GM23338 (cell line): Measurements from ENCODE around the gene NLK. TPM values are rescaled to one million over a fixed set of nuclear protein-coding genes. Genes with fewer than 3 reads are reported as not detected.

ENCODE experiments used
- ATAC-seq: fragments of 200-7000 bp; cut with Tn5 transposase; 3 replicates; pipeline ENCODE4 v1.9.1; 2020
- DNase-seq: peaks from one replicate; pipeline ENCODE4 v3.0.0-alpha.2; 2015; ENCODE audit warnings: low spot score
- H2AFZ ChIP-seq: fragments of 200-600 bp; sonication (generic); 2 replicates; pipeline ENCODE4 v1.8.0; 2016; ENCODE audit warnings: antibody characterized with exemption, mild to moderate bottlenecking, moderate library complexity
- H3F3A ChIP-seq: fragments of 200-600 bp; sonication (generic); replicated peaks from 2 replicates; pipeline ENCODE4 v1.8.0; 2017; ENCODE audit warnings: antibody characterized with exemption, mixed run types, low read depth
- H3K27ac ChIP-seq: fragments of 200-600 bp; sonication (generic); 2 replicates; pipeline ENCODE4 v1.6.1; 2016; ENCODE audit warnings: low read depth
- H3K27me3 ChIP-seq: fragments of 200-600 bp; sonication (generic); 2 replicates; pipeline ENCODE4 v1.8.0; 2016; ENCODE audit warnings: mild to moderate bottlenecking, mixed run types, moderate library complexity; ENCODE audit not compliant: insufficient read depth
- H3K36me3 ChIP-seq: fragments of 200-600 bp; sonication (generic); 2 replicates; pipeline ENCODE4 v1.8.0; 2016; ENCODE audit warnings: mild to moderate bottlenecking; ENCODE audit not compliant: insufficient read depth
- H3K4me1 ChIP-seq: fragments of 200-600 bp; sonication (generic); 2 replicates; pipeline ENCODE4 v1.8.0; 2016; ENCODE audit warnings: mild to moderate bottlenecking, moderate library complexity; ENCODE audit not compliant: insufficient read depth
- H3K4me2 ChIP-seq: fragments of 200-600 bp; sonication (generic); 2 replicates; pipeline ENCODE4 v1.7.1; 2017; ENCODE audit warnings: mixed run types
- H3K4me3 ChIP-seq: fragments of 200-600 bp; sonication (generic); 2 replicates; pipeline ENCODE4 v1.6.1; 2016; ENCODE audit warnings: mixed run types
- H3K79me2 ChIP-seq: fragments of 200-600 bp; sonication (generic); replicated peaks from 2 replicates; pipeline ENCODE4 v1.8.0; 2017; ENCODE audit warnings: mild to moderate bottlenecking; ENCODE audit not compliant: insufficient read depth
- H3K9me2 ChIP-seq: fragments of 200-600 bp; sonication (generic); 2 replicates; pipeline ENCODE4 v1.8.0; 2017; ENCODE audit not compliant: insufficient read depth
- H4K20me1 ChIP-seq: fragments of 200-600 bp; sonication (generic); replicated peaks from 2 replicates; pipeline ENCODE4 v1.8.0; 2017; ENCODE audit warnings: mild to moderate bottlenecking; ENCODE audit not compliant: insufficient read depth
- H3K27ac Mint-ChIP-seq: 2 replicates; pipeline ENCODE4 v1.8.0; 2020; ENCODE audit warnings: inconsistent platforms, mild to moderate bottlenecking, moderate library complexity, mixed read lengths
- H3K27me3 Mint-ChIP-seq: 3 replicates; pipeline ENCODE4 v1.8.0; 2022; ENCODE audit warnings: low read depth, mild to moderate bottlenecking, moderate library complexity, mixed read lengths, inconsistent platforms; ENCODE audit not compliant: insufficient read depth, poor library complexity
- H3K36me3 Mint-ChIP-seq: 3 replicates; pipeline ENCODE4 v1.8.0; 2021; ENCODE audit warnings: low read depth, mild to moderate bottlenecking, inconsistent platforms, moderate library complexity, mixed read lengths
- H3K4me1 Mint-ChIP-seq: 3 replicates; pipeline ENCODE4 v1.8.0; 2020; ENCODE audit warnings: mild to moderate bottlenecking, inconsistent platforms, mixed read lengths
- H3K4me3 Mint-ChIP-seq: 3 replicates; pipeline ENCODE4 v1.8.0; 2021; ENCODE audit warnings: moderate library complexity, mild to moderate bottlenecking, inconsistent platforms, mixed read lengths
- H3K9me3 Mint-ChIP-seq: 3 replicates; pipeline ENCODE4 v1.8.0; 2020; ENCODE audit warnings: moderate library complexity, mild to moderate bottlenecking, inconsistent platforms, mixed read lengths
- CREB1 ChIP-seq: fragments of 250-450 bp; sonication (Bioruptor Pico); IDR thresholded peaks from 2 replicates; pipeline ENCODE4 v1.5.0; 2020; ENCODE audit warnings: low read depth, mild to moderate bottlenecking, moderate library complexity
- CTCF ChIP-seq, 2 experiments: fragments of 200-600 bp in 1 of 2; sonication (generic) in 1 of 2; conservative IDR thresholded peaks; 2 replicates each; pipeline versions ENCODE4 v1.5.1 to v1.6.1; 2016 to 2017; ENCODE audit warnings: antibody characterized with exemption in 2 of 2, low read depth in 2 of 2, mild to moderate bottlenecking in 2 of 2, moderate library complexity in 1 of 2
- ETS1 ChIP-seq: IDR thresholded peaks from 2 replicates; pipeline ENCODE4 v1.6.1; 2016; ENCODE audit warnings: antibody characterized with exemption
- EZH2 ChIP-seq: fragments of 200-600 bp; sonication (generic); IDR thresholded peaks from one replicate; pipeline ENCODE4 v1.8.0; 2017; ENCODE audit warnings: antibody characterized with exemption, mild to moderate bottlenecking, low read depth; ENCODE audit not compliant: unreplicated experiment
- EZH2phosphoT487 ChIP-seq: fragments of 200-600 bp; sonication (generic); IDR thresholded peaks from one replicate; pipeline ENCODE4 v1.8.1; 2018; ENCODE audit warnings: antibody characterized with exemption; ENCODE audit not compliant: unreplicated experiment
- JUNB ChIP-seq: IDR thresholded peaks from one replicate; pipeline ENCODE4 v1.6.1; 2016; ENCODE audit warnings: antibody characterized with exemption; ENCODE audit not compliant: unreplicated experiment
- NANOG ChIP-seq: IDR thresholded peaks from 2 replicates; pipeline ENCODE4 v1.6.1; 2016; ENCODE audit warnings: antibody characterized with exemption, borderline replicate concordance
- POLR2AphosphoS5 ChIP-seq: IDR thresholded peaks from 2 replicates; pipeline ENCODE4 v1.6.1; 2016; ENCODE audit warnings: antibody characterized with exemption, low read depth
- REST ChIP-seq: IDR thresholded peaks from one replicate; pipeline ENCODE4 v1.6.1; 2018; ENCODE audit warnings: antibody characterized with exemption; ENCODE audit not compliant: unreplicated experiment
- STAT1 ChIP-seq: IDR thresholded peaks from one replicate; pipeline ENCODE4 v1.6.1; 2016; ENCODE audit warnings: antibody characterized with exemption; ENCODE audit not compliant: unreplicated experiment
- ZNF114 ChIP-seq: fragments of 250-450 bp; sonication (Bioruptor Pico); IDR thresholded peaks from 2 replicates; pipeline ENCODE4 v1.5.0; 2020; ENCODE audit warnings: mild to moderate bottlenecking, moderate library complexity
- ZNF331 ChIP-seq: fragments of 250-450 bp; sonication (Bioruptor Pico); IDR thresholded peaks from 2 replicates; pipeline ENCODE4 v1.5.0; 2020; ENCODE audit warnings: low read depth, mild to moderate bottlenecking, moderate library complexity
- ZNF462 ChIP-seq: fragments of 250-450 bp; sonication (Bioruptor Pico); IDR thresholded peaks from 2 replicates; pipeline ENCODE4 v1.5.0; 2020; ENCODE audit warnings: mild to moderate bottlenecking, moderate library complexity
- polyA plus RNA-seq: library from polyadenylated mRNA; unstranded; fragments of >200 nt; fragmentation: Nextera tagmentation; extraction: Ambion mirVana; gene quantifications from 2 replicates; pipeline ENCODE4 v1.2.1, GENCODE V29; 2016
- total RNA-seq: library from RNA; depleted of rRNA; stranded (reverse); fragments of >200 nt; shearing (Covaris generic); gene quantifications from 2 replicates; pipeline ENCODE4 v1.2.3, GENCODE V29; 2014

The NLK gene
- total and polyA plus RNA-seq, 2 experiments from 2014 or later = 34.7 to 78.5 TPM

GRCh38 chr17:28145348-28145747 is 102.9 kb downstream of the NLK start:
- ATAC-seq = no peak
- H3K79me2 ChIP-seq = no peaks in the 10 kb centered on the region
- no peaks in the 10 kb centered on the region for H3K9me3 Mint-ChIP-seq
- H3K36me3 ChIP-seq = no peaks in the 10 kb centered on the region
- no peak overlapping the region for H3K27ac Mint-ChIP-seq
- peaks cover 7% of the 10 kb centered on the region; the same call in 1 of the 2 replicates for H3K4me1 ChIP-seq
- no peak overlapping the region for H3K4me2 ChIP-seq
- H3K27ac ChIP-seq = no peak overlapping the region
- H3K4me3 Mint-ChIP-seq = no peak overlapping the region
- H3K4me1 Mint-ChIP-seq = peaks cover 18% of the 10 kb centered on the region
- H2AFZ ChIP-seq = no peak overlapping the region
- no peak for TF ChIP-seq REST
- no peak for TF ChIP-seq CTCF (conservative IDR thresholded peaks at IDR 0.05; ENCODE audit: low read depth in 2 of 2)
- no peak for TF ChIP-seq EZH2phosphoT487
- TF ChIP-seq NANOG = no peak
- no peak for TF ChIP-seq JUNB
- TF ChIP-seq ZNF462 (CRISPR knock-in tag) = no peak
- no peak for TF ChIP-seq POLR2AphosphoS5
- TF ChIP-seq EZH2 = no peak
- TF ChIP-seq ZNF114 (CRISPR knock-in tag) = no peak
- TF ChIP-seq ETS1 = no peak
- no peak for TF ChIP-seq STAT1
- TF ChIP-seq CREB1 (CRISPR knock-in tag) = no peak
- TF ChIP-seq ZNF331 (CRISPR knock-in tag) = no peak
- no peaks in the 10 kb centered on the region for H3K9me2 ChIP-seq
- H3K27me3 Mint-ChIP-seq = no peaks in the 10 kb centered on the region
- no peaks in the 10 kb centered on the region for H3K27me3 ChIP-seq
- H3K36me3 Mint-ChIP-seq = no peaks in the 10 kb centered on the region
- no peak for DNase-seq
- H3K4me3 ChIP-seq = no peak overlapping the region
- no peaks in the 10 kb centered on the region for H4K20me1 ChIP-seq
- no peaks in the 10 kb centered on the region for H3F3A ChIP-seq
